Right lobe of liver (tissue), 6 donors: ENCODE results near the gene HMG20B. TPM values are rescaled to one million over a fixed set of nuclear protein-coding genes. Genes with fewer than 3 reads are reported as not detected.

Experiments used
- ATAC-seq, 4 donors: fragments of 200-7000 bp; cut with Tn5 transposase; one replicate each; pipeline ENCODE4 v1.9.1; 2020; ENCODE audit warnings: mild to moderate bottlenecking in 4 of 4, moderate library complexity in 4 of 4
- DNase-seq, 3 donors: peaks; one replicate each; pipeline ENCODE4 v3.0.0-alpha.2; 2020
- H3K27ac ChIP-seq, 3 donors: fragments of 200-600 bp; one replicate each; pipeline ENCODE4 v1.8.0; 2022
- H3K27me3 ChIP-seq, 2 donors: fragments of 200-600 bp; one replicate each; pipeline ENCODE4 v1.8.0; 2022
- H3K36me3 ChIP-seq, 4 donors: fragments of 200-600 bp; sonication (generic) in 1 of 4; one replicate each; pipeline versions ENCODE4 v1.5.1 to v1.8.0; 2017 to 2022; ENCODE audit warnings: control low read depth in 1 of 4
- H3K4me1 ChIP-seq, 4 donors: fragments of 200-600 bp; sonication (generic) in 1 of 4; one replicate each; pipeline versions ENCODE4 v1.5.1 to v1.8.0; 2017 to 2022; ENCODE audit warnings: control low read depth in 1 of 4
- H3K4me3 ChIP-seq, 3 donors: fragments of 200-600 bp; one replicate each; pipeline ENCODE4 v1.8.0; 2022
- H3K9me3 ChIP-seq, 4 donors: fragments of 200-600 bp; sonication (generic) in 1 of 4; one replicate each; pipeline versions ENCODE4 v1.5.1 to v1.8.0; 2017 to 2022; ENCODE audit warnings: control low read depth in 1 of 4
- POLR2A ChIP-seq: fragments of 450-650 bp; IDR thresholded peaks from one replicate; pipeline ENCODE4 v1.6.1; 2017; ENCODE audit warnings: antibody characterized with exemption, mild to moderate bottlenecking
- WGBS: methylation state at CpG from one replicate; pipeline ENCODE4 v1.1.6; 2018; ENCODE audit warnings: low coverage, low lambda C conversion rate; ENCODE audit not compliant: insufficient coverage; ENCODE audit errors: missing lambda C conversion rate; 5-methylcytosine and 5-hydroxymethylcytosine counted together
- intact Hi-C, 2 donors: fragments of 100-400 bp; cut with DNase I; formaldehyde crosslinking; loops; one replicate each; pipeline versions ENCODE4 v1.11.2 to v1.14.1; 2022
- total RNA-seq, 6 experiments: library from RNA; depleted of rRNA in 2 of 6; stranded (reverse); fragments of >200 nt in 2 of 6; fragmentation: NEBNext Ultra II Directional in 3 of 6; extraction: Animal tissue kit (Norgen Biotek cat#: 25700) in 3 of 6; gene quantifications; one replicate each; pipeline versions ENCODE4 v1.1.0 to v1.2.4, GENCODE V29; 2016 to 2023
- TF ChIP-seq, protein P1 (sequence below), 4 donors: fragments of 200-600 bp in 3 of 4; fragments of 450-650 bp in 1 of 4; IDR thresholded peaks; one replicate each; pipeline versions ENCODE4 v1.5.1 to v1.8.0; 2016 to 2022; ENCODE audit warnings: antibody characterized with exemption in 4 of 4, mild to moderate bottlenecking in 2 of 4
- donor health status: DM: no; HTN: yes; CAD: no.
- donor health status: DM: no; HTN: no; CAD: no.
- donor health status: DM: no; HTN: no; CAD: no.
- donor health status: DM: no; HTN: yes; CAD: no.
- donor health status: DM: no; HTN: yes; CAD: no.

The HMG20B gene
- total RNA-seq, 6 experiments from 2014 or later, result 30.7 to 58.6 (median 33.3) TPM

GRCh38 chr19:3538258-3538929 lies 34.4 kb upstream of the HMG20B start:
- Histone ChIP-seq H3K9me3 (no peaks in the 10 kb centered on the region), H3K36me3 (peaks cover 0 to 27% (median 0%) of the 10 kb centered on the region in 4 donors), H3K27ac (no peak overlapping the region), H3K27me3 (no peaks in the 10 kb centered on the region), H3K4me1 (no peaks in the 10 kb centered on the region), H3K4me3 (no peak overlapping the region)
- WGBS, result 81% methylated on average over 15 of the region's 25 CpGs
- DNase-seq (no peak), ATAC-seq (no peak)
- intact Hi-C loops, result no loop called here
- no peak for TF ChIP-seq POLR2A
- TF ChIP-seq, protein P1, sequence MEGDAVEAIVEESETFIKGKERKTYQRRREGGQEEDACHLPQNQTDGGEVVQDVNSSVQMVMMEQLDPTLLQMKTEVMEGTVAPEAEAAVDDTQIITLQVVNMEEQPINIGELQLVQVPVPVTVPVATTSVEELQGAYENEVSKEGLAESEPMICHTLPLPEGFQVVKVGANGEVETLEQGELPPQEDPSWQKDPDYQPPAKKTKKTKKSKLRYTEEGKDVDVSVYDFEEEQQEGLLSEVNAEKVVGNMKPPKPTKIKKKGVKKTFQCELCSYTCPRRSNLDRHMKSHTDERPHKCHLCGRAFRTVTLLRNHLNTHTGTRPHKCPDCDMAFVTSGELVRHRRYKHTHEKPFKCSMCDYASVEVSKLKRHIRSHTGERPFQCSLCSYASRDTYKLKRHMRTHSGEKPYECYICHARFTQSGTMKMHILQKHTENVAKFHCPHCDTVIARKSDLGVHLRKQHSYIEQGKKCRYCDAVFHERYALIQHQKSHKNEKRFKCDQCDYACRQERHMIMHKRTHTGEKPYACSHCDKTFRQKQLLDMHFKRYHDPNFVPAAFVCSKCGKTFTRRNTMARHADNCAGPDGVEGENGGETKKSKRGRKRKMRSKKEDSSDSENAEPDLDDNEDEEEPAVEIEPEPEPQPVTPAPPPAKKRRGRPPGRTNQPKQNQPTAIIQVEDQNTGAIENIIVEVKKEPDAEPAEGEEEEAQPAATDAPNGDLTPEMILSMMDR (IDR thresholded peaks at IDR 0.05), result no peak

DNA sequence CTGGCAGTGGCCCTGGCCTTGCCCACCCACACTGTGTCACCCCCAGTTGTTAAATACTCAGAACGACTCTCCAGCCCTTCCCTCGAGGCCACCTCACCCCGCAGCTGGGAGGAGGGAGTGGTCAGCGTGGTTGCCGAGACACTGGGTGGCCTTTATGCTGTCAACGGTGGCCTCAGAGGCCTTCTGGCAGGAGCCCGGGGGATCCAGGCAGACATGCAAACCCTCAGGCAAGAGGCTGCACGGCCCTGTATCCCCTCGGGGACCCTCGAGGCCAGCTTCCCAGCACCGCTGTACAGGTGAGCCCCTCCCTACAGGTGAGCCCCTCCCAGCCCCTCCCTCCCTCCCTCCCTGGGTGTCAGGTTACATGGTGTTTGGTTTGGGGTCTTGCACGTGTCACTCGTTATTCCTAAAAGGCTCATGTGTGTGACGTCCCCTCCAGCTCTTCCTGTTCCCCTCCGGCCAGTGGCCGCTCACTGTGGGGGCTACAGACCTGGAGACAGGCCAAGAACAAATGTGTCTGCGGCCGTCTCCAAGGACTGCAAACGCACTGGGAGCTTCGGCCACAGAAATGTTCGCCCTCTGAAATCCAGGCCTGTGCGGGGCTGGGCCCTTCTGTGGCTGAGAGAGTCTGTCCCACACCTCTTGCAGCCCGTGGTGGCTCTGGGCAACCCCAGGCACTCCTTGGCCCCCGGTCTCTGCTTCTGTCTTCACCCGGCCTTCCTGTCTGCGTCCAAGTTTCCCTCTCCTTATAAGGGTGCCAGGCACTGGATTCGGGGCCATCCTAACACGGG lies 33.6 kb upstream of the HMG20B start, which contains the start of gene TEKTIP1:
TEKTIP1 (plus strand) TSS at position 210 of the 791 bp plus-strand sequence; CDS start at position 214, 4 bp downstream.
- ATAC-seq (no peak), DNase-seq (peak in 1 of 3 donors; percentile 51)
- no peaks in the 10 kb centered on the region for H3K27me3 ChIP-seq
- no peak for TF ChIP-seq POLR2A
- TF ChIP-seq, protein P1 (IDR thresholded peaks at IDR 0.05), result no peak
- intact Hi-C loops, result no loop called here
- H3K9me3 ChIP-seq, result no peaks in the 10 kb centered on the region
- H3K36me3 ChIP-seq, result peaks cover 0 to 20% (median 0%) of the 10 kb centered on the region in 4 donors
- WGBS, result 76% methylated on average over 10 of the region's 28 CpGs
- no peak within 1 kb of the TSS for H3K27ac ChIP-seq
- H3K4me3 ChIP-seq, result no peak within 1 kb of the TSS
- no peaks in the 10 kb centered on the region for H3K4me1 ChIP-seq

DNA sequence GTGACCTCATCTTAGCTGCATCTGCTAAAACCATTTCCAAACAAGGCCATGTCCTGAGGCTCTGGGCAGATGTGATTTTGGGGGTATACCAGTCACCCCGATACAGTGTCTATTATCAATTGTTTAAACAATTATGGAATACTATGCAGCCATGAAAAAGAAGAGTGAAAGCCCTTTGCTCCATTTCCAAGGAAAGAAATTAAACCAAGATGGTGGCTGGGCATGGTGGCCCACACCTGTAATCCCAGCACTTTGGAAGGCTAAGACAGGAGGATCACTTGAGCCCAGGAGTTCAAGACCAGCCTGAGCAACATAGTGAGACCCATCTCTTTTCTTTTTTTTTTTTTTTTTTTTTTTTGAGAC lies 33.0 kb upstream of the HMG20B start:
- 100% methylated on average over 1 of the region's 1 CpG for WGBS
- Histone ChIP-seq H3K4me1 (no peaks in the 10 kb centered on the region), H3K27me3 (no peaks in the 10 kb centered on the region), H3K36me3 (peaks cover 0 to 15% (median 0%) of the 10 kb centered on the region in 4 donors), H3K9me3 (no peaks in the 10 kb centered on the region), H3K27ac (no peak overlapping the region), H3K4me3 (no peak overlapping the region)
- intact Hi-C loops, result loop anchor here (10.0 kb wide), 2 partner anchors 75 to 85 kb away; partner anchors contain the start of gene CACTIN (in 1 of the 2)
- ATAC-seq (no peak), DNase-seq (no peak)
- TF ChIP-seq, protein P1 (IDR thresholded peaks at IDR 0.05), result no peak
- TF ChIP-seq POLR2A, result no peak

DNA sequence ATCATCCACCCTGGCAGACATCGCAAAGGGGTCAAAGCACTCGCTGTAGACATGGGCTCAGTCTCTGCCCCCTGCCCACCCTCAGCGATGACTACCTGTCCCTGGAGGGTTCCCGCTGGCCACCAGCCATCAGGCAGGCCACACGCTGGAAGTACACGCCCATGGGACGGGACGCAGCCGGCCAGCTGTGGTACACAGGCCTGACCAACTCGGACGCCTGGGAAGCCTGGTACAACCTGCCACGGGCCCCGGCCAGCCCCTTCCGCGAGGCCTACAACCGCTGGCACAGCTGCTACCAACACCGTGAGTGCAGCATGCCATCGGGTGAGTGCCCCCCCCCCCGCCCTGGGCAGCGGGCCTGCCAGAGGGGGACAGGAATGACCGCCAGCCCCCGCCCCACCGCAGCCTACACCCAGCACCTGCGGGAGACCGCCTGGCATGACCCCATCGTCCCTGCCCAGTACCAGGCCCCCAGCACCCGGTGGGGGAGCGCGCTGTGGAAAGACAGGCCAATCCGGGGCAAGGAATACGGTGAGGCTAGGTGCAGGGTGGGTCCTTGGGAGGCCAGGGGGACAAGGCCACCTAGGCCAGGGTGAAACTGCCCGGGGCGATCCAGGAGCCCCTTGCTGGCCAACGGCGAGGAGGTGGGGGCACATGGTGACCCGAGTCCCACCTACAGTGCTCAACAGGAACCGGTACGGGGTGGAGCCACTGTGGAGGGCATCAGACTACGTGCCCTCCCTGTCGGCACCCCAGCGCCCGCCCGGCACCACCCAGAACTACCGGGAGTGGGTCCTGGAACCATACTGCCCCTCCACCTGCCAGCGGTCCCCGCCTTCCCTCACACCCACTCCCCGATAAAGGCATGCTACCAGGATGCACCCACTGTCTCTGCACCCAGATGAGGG lies 29.3 kb upstream of the HMG20B start:
- intact Hi-C loops, result loop anchor here (10.0 kb wide), 2 partner anchors 71 to 81 kb away; partner anchors contain the start of gene CACTIN (in 1 of the 2)

More for the DNA sequence above, 29.3 kb upstream of the HMG20B start:
- Histone ChIP-seq H3K27ac (no peak overlapping the region), H3K4me1 (no peaks in the 10 kb centered on the region), H3K4me3 (no peak overlapping the region), H3K9me3 (no peaks in the 10 kb centered on the region), H3K27me3 (no peaks in the 10 kb centered on the region), H3K36me3 (no peaks in the 10 kb centered on the region)
- peak in 1 of 4 donors; percentile 1 for ATAC-seq
- DNase-seq, result peak in 2 of 3 donors; percentile 49 to 61
- 60% methylated on average over 2 of the region's 47 CpGs for WGBS
- no peak for TF ChIP-seq POLR2A
- TF ChIP-seq, protein P1 (IDR thresholded peaks at IDR 0.05), result no peak
